Measurements from ENCODE around the gene FTCDNL1. TPM values are rescaled to one million over a fixed set of nuclear protein-coding genes. Genes with fewer than 3 reads are reported as not detected.

FTCDNL1 gene
- polyA plus RNA-seq (0.90 to 1.1 TPM (median 0.96 TPM) in 3 replicates), polyA minus RNA-seq (1.2 to 1.3 TPM in 2 of 3 replicates, not detected in the other)
- 2.7 TPM for polyA plus RNA-seq (2011; ENCODE audit: low read depth)
- 1.3 and 1.6 TPM in 2 replicates for polyA plus RNA-seq (2011; cell fraction: cytosol; rRNA removed)
- polyA plus RNA-seq (2011; cell fraction: nucleus; rRNA removed) = 0.40 and 0.89 TPM in 2 replicates
- 1.2 and 1.9 TPM in 2 replicates for polyA plus RNA-seq (2012; ENCODE audit: low replicate concordance)
- 3.3 TPM for polyA minus RNA-seq (2011; cell fraction: cytosol; rRNA and poly(A)+ RNA removed)
- 0.84 and 1.2 TPM in 2 replicates for polyA minus RNA-seq (2011; cell fraction: nucleus; rRNA and poly(A)+ RNA removed)

DNA sequence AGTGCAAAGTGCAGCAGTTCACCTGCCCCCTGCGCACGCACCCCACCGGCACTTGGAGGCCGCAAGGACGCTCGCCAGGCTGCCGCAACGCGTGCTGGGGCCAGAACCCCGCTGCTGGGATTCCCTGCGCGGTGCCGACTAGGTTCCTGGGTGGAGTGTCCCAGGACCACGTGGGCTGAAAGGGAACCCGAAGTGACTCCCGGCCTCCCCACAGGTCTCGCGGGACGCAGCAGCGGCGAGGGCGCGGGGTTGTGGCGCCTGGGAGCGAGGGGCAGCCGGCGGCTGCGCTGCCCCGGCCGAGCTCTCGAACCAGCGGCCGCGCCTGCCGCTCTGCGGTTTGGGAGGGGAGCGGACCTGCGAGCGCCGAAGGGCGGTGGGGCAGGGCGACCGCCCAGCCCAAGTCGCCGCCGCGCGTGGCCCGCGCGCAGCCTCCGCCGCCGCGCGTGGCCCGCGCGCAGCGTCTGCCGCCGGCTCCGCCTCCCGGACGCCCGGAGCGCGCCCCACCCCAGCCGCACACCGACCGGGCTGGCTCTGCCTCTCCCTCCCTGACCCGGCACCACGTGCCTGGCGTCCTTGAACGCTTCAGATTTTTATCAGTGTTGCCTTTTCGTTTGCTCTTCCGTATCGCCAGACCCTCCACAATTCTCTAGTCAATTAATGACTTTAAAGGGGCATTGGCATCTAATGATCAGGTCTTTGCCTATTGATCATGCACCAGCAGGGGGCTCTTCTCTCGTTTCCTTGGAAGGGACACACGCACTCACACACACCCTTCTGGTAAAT, at the start of gene FTCDNL1:
Gene FTCDNL1, minus strand, starts transcription at position 475 of the 783 bp plus-strand sequence. CDS start 2,230 bp downstream, outside the sequence.
- peak within 1 kb of the TSS; percentile 90 for H2AFZ ChIP-seq (ENCODE audit: control insufficient read depth, low read length)
- no peaks in the 10 kb centered on the region for H3K36me3 ChIP-seq (ENCODE audit: control insufficient read depth in 2 of 2, extremely low read depth in 1 of 2, insufficient read depth in 2 of 2, low read length in 2 of 2)
- H3K9me3 ChIP-seq (ENCODE audit: control insufficient read depth, low read depth, low read length) = no peaks in the 10 kb centered on the region
- peak within 1 kb of the TSS; percentile 68 for H3K9ac ChIP-seq (ENCODE audit: control insufficient read depth, extremely low read depth, insufficient read depth, low read length)
- peak within 1 kb of the TSS; percentile 52 to 76 (median 73) for H3K4me3 ChIP-seq (ENCODE audit: control insufficient read depth in 2 of 3, extremely low read depth in 1 of 3, insufficient read depth in 2 of 3, low read depth in 1 of 3, low read length in 3 of 3)
- no peak within 1 kb of the TSS for H3K27ac ChIP-seq (ENCODE audit: control insufficient read depth, insufficient read depth, low read length)
- dilution Hi-C loops (cut with MboI; ENCODE audit: extremely low pct_ligation_motif_present, low sequenced_read_pairs) = no loop called here
- peaks cover 6% of the 10 kb centered on the region for H3K4me1 ChIP-seq (ENCODE audit: control insufficient read depth, extremely low read depth, insufficient read depth, low read length)
- FAIRE-seq = no peak
- no peaks in the 10 kb centered on the region for H3K79me2 ChIP-seq (ENCODE audit: control insufficient read depth, insufficient read depth, low read length)
- DNase-seq (ENCODE audit: low read depth, low spot score) = no peak
- TF ChIP-seq, protein P1, sequence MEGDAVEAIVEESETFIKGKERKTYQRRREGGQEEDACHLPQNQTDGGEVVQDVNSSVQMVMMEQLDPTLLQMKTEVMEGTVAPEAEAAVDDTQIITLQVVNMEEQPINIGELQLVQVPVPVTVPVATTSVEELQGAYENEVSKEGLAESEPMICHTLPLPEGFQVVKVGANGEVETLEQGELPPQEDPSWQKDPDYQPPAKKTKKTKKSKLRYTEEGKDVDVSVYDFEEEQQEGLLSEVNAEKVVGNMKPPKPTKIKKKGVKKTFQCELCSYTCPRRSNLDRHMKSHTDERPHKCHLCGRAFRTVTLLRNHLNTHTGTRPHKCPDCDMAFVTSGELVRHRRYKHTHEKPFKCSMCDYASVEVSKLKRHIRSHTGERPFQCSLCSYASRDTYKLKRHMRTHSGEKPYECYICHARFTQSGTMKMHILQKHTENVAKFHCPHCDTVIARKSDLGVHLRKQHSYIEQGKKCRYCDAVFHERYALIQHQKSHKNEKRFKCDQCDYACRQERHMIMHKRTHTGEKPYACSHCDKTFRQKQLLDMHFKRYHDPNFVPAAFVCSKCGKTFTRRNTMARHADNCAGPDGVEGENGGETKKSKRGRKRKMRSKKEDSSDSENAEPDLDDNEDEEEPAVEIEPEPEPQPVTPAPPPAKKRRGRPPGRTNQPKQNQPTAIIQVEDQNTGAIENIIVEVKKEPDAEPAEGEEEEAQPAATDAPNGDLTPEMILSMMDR (optimal IDR thresholded peaks at IDR 0.05 in 1 of 3, IDR thresholded peaks at IDR 0.05 in 1 of 3, conservative IDR thresholded peaks at IDR 0.05 in 1 of 3; ENCODE audit: extremely low read depth in 1 of 3, insufficient read depth in 2 of 3, low read length in 3 of 3) = peak; percentile 49 to 64 (median 52)
- TF ChIP-seq EZH2 (IDR thresholded peaks at IDR 0.05; ENCODE audit: low read length) = no peak
- no peaks in the 10 kb centered on the region for H4K20me1 ChIP-seq (ENCODE audit: control insufficient read depth, extremely low read depth, insufficient read depth, low read length)
- peak within 1 kb of the TSS; percentile 97 for H3K4me2 ChIP-seq (ENCODE audit: control insufficient read depth, extremely low read depth, insufficient read depth, low read depth, low read length)
- no peaks in the 10 kb centered on the region for H3K27me3 ChIP-seq (ENCODE audit: control insufficient read depth, extremely low read depth, insufficient read depth, low read length)
- no peaks in the 10 kb centered on the region for H3K9me1 ChIP-seq (ENCODE audit: control insufficient read depth, extremely low read depth, insufficient read depth, low read length)

DNA sequence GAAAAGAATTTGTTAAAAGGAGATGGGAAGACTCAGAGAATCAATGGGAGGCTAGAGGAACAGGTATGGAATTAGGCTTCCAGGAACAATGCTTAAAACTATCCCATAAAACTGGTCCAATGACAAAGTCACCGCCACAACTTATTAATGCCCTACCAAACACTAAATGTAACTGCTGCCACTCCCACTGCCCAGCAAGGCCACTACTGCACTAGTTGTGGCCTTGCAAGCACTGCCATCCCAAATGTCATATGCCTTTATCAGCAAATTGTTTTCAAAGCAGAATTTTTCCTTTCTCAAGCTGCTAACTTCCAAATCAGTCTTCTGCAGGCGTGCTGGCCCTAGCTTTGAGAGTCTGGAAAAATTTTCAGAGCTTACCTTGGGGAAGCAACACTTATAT, 45.6 kb upstream of the FTCDNL1 start:
- Histone ChIP-seq H3K9me3 (ENCODE audit: control insufficient read depth, low read depth, low read length) (no peaks in the 10 kb centered on the region), H3K4me2 (ENCODE audit: control insufficient read depth, extremely low read depth, insufficient read depth, low read depth, low read length) (no peak overlapping the region), H3K9me1 (ENCODE audit: control insufficient read depth, extremely low read depth, insufficient read depth, low read length) (no peaks in the 10 kb centered on the region), H3K27me3 (ENCODE audit: control insufficient read depth, extremely low read depth, insufficient read depth, low read length) (no peaks in the 10 kb centered on the region), H3K4me1 (ENCODE audit: control insufficient read depth, extremely low read depth, insufficient read depth, low read length) (no peaks in the 10 kb centered on the region), H4K20me1 (ENCODE audit: control insufficient read depth, extremely low read depth, insufficient read depth, low read length) (no peaks in the 10 kb centered on the region), H3K79me2 (ENCODE audit: control insufficient read depth, insufficient read depth, low read length) (no peaks in the 10 kb centered on the region), H3K9ac (ENCODE audit: control insufficient read depth, extremely low read depth, insufficient read depth, low read length) (no peak overlapping the region), H3K4me3 (ENCODE audit: control insufficient read depth in 2 of 3, extremely low read depth in 1 of 3, insufficient read depth in 2 of 3, low read depth in 1 of 3, low read length in 3 of 3) (no peak overlapping the region), H2AFZ (ENCODE audit: control insufficient read depth, low read length) (no peak overlapping the region), H3K27ac (ENCODE audit: control insufficient read depth, insufficient read depth, low read length) (no peak overlapping the region), H3K36me3 (ENCODE audit: control insufficient read depth in 2 of 2, extremely low read depth in 1 of 2, insufficient read depth in 2 of 2, low read length in 2 of 2) (no peaks in the 10 kb centered on the region)
- DNase-seq (ENCODE audit: low read depth, low spot score) = no peak
- TF ChIP-seq EZH2 (IDR thresholded peaks at IDR 0.05; ENCODE audit: low read length) = no peak
- TF ChIP-seq, protein P1 (optimal IDR thresholded peaks at IDR 0.05 in 1 of 3, IDR thresholded peaks at IDR 0.05 in 1 of 3, conservative IDR thresholded peaks at IDR 0.05 in 1 of 3; ENCODE audit: extremely low read depth in 1 of 3, insufficient read depth in 2 of 3, low read length in 3 of 3) = no peak
- dilution Hi-C loops (cut with MboI; ENCODE audit: extremely low pct_ligation_motif_present, low sequenced_read_pairs) = no loop called here
- FAIRE-seq = no peak
